Lower leg skin (tissue), 3 donors: ENCODE results near the gene OLA1.

ENCODE experiments used
- CTCF ChIP-seq, 3 donors: fragments of 450-650 bp; IDR thresholded peaks; one replicate each; pipeline ENCODE4 v1.5.1; 2016; ENCODE audit warnings: antibody characterized with exemption in 3 of 3, mild to moderate bottlenecking in 3 of 3, moderate library complexity in 2 of 3
- POLR2A ChIP-seq, 2 donors: fragments of 450-650 bp; IDR thresholded peaks; one replicate each; pipeline ENCODE4 v1.6.1; 2016 to 2017; ENCODE audit warnings: antibody characterized with exemption in 2 of 2, mild to moderate bottlenecking in 1 of 2, moderate library complexity in 1 of 2

- TF ChIP-seq CTCF (IDR thresholded peaks at IDR 0.05) (no peak), POLR2A (IDR thresholded peaks at IDR 0.05) (no peak)
Observed at GRCh38 chr2:174040417-174040701, 208.0 kb downstream of the OLA1 start.
